ENCODE measurements around the gene TMEM203. TPM values are rescaled to one million over a fixed set of nuclear protein-coding genes. Genes with fewer than 3 reads are reported as not detected.

Gene TMEM203
- total RNA-seq, 1 experiment from 2014 or later: 35.5 TPM

DNA sequence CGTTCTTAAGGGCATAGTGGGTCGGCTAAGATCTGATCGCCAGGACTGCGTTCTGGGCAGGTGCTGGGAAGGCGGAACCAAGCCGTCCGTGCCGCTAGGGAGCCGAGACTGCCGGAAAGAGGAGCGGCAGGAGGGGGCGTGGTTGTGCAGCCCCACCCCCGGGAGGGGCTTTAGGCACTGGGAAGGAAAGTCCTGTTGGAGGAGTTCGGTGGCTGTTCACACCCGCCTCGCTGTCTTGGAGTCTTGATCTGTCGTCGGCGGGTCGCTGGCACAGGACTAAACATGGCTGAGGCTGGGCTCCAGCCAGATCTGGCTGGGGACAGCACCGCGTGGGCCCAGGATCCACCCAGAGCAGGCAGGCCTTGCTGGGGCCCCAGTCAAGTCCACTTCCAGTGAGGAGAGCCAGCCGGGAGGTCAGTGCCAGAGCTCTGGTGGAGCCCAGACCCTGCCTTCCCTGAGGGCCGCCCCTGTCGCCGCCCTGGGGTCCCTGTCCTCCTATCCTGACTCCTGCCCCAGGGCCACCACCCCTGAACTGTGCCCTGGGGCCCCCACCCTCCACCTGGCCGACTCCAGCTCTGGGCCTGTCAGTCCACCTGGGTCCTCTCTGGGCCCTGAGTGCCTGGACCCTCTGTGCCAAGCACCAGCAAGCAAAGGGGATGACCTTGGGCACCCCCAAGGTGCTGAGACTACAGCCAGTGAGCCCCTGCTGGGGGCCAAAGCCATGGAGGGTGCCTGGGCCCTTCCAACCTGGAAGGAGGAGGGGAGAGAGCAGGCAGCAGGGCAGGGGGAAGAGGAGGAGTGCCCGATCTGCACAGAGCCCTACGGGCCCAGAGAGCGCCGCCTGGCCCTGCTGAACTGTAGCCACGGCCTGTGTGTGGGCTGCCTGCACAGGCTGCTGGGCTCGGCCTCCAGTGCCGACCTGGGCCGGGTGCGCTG lies 12.1 kb upstream of the TMEM203 start:
- Histone ChIP-seq H4K5ac (ENCODE audit: insufficient read length, low read depth, low read length) (no peak overlapping the region), H2BK120ac (ENCODE audit: low read depth, low read length, poor library complexity, severe bottlenecking) (no peak overlapping the region), H3K79me1 (ENCODE audit: insufficient read depth, low read depth, low read length, poor library complexity, severe bottlenecking) (no peaks in the 10 kb centered on the region), H2BK5ac (ENCODE audit: insufficient read length, low read length) (no peak overlapping the region), H3K4ac (ENCODE audit: low read depth, low read length) (no peak overlapping the region), H3K56ac (ENCODE audit: insufficient read length, low read depth, low read length) (no peak overlapping the region), H2AFZ (ENCODE audit: low read length) (no peak overlapping the region), H3K9me3 (ENCODE audit: control insufficient read depth, low read depth, low read length) (no peaks in the 10 kb centered on the region), H3K4me2 (ENCODE audit: insufficient read depth, insufficient read length, low read length) (no peak overlapping the region), H2BK20ac (ENCODE audit: low read depth, low read length, poor library complexity, severe bottlenecking) (no peak overlapping the region), H2BK15ac (ENCODE audit: low read depth, low read length) (no peak overlapping the region), H3K23me2 (ENCODE audit: insufficient read length, low read depth, low read length, poor library complexity, severe bottlenecking) (peaks cover 4% of the 10 kb centered on the region), H3K4me1 (ENCODE audit: insufficient read depth, low read length) (no peaks in the 10 kb centered on the region; the same call in 1 of the 2 replicates), H3K27me3 (ENCODE audit: insufficient read depth, low read length) (no peaks in the 10 kb centered on the region), H3T11ph (ENCODE audit: low read length) (no peak overlapping the region), H2AK5ac (ENCODE audit: insufficient read length, low read length) (no peak overlapping the region), H2BK12ac (ENCODE audit: insufficient read length, low read depth, low read length) (no peak overlapping the region), H4K91ac (ENCODE audit: insufficient read length, low read depth, low read length) (no peak overlapping the region), H3K14ac (ENCODE audit: insufficient read depth, low read length) (no peak overlapping the region), H3K23ac (ENCODE audit: insufficient read length, low read depth, low read length) (no peak overlapping the region), H3K27ac (ENCODE audit: insufficient read length, low read depth, low read length) (no peak overlapping the region), H3K18ac (ENCODE audit: insufficient read length, low read depth, low read length) (no peak overlapping the region), H4K20me1 (ENCODE audit: control insufficient read depth, insufficient read depth, insufficient read length) (no peaks in the 10 kb centered on the region), H3K9ac (ENCODE audit: extremely low read depth, insufficient read length, low read length) (no peak overlapping the region), H4K8ac (replicated peaks; ENCODE audit: insufficient read length, low read depth, low read length) (no peak overlapping the region), H3K79me2 (ENCODE audit: insufficient read depth, low read length) (no peaks in the 10 kb centered on the region)
- peak; percentile 89 for DNase-seq
- TF ChIP-seq, protein P1, sequence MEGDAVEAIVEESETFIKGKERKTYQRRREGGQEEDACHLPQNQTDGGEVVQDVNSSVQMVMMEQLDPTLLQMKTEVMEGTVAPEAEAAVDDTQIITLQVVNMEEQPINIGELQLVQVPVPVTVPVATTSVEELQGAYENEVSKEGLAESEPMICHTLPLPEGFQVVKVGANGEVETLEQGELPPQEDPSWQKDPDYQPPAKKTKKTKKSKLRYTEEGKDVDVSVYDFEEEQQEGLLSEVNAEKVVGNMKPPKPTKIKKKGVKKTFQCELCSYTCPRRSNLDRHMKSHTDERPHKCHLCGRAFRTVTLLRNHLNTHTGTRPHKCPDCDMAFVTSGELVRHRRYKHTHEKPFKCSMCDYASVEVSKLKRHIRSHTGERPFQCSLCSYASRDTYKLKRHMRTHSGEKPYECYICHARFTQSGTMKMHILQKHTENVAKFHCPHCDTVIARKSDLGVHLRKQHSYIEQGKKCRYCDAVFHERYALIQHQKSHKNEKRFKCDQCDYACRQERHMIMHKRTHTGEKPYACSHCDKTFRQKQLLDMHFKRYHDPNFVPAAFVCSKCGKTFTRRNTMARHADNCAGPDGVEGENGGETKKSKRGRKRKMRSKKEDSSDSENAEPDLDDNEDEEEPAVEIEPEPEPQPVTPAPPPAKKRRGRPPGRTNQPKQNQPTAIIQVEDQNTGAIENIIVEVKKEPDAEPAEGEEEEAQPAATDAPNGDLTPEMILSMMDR (conservative IDR thresholded peaks at IDR 0.05): no peak; the same call in 2 of the 3 replicates
- no peak overlapping the region for H3K27ac Mint-ChIP-seq
- peaks cover 3 to 23% (median 10%) of the 10 kb centered on the region in 3 experiments; a peak in 5 of 7 replicates for H3K36me3 Mint-ChIP-seq (ENCODE audit: insufficient read depth in 1 of 3, low read depth in 3 of 3)
- peak overlapping the region in 1 of 2 experiments; percentile 55; a peak in 1 of 5 replicates for H3K4me3 Mint-ChIP-seq
- no peaks in the 10 kb centered on the region for H3K27me3 Mint-ChIP-seq (ENCODE audit: low read depth)
- H3K9me3 Mint-ChIP-seq: no peaks in the 10 kb centered on the region
- WGBS (ENCODE audit: extremely low coverage, insufficient read length, low lambda C conversion rate): no CpG with 5 or more reads among the region's 36 CpGs
- peaks cover 4 to 5% of the 10 kb centered on the region in 2 experiments for H3K4me1 Mint-ChIP-seq
